Esophagus (tissue), 2 donors: ENCODE data around the gene USP11. TPM values are rescaled to one million over a fixed set of nuclear protein-coding genes. Genes with fewer than 3 reads are reported as not detected.

ENCODE experiments used
- H3K27ac ChIP-seq, 2 donors: one replicate each; pipeline ENCODE4 v1.5.1; 2013; ENCODE audit warnings: low read depth in 2 of 2, mild to moderate bottlenecking in 2 of 2, inconsistent platforms in 1 of 2, low read length in 1 of 2, moderate library complexity in 1 of 2
- H3K27me3 ChIP-seq, 2 donors: one replicate each; pipeline ENCODE4 v1.6.1; 2013; ENCODE audit warnings: low read length in 2 of 2, control low read depth in 1 of 2, mild to moderate bottlenecking in 1 of 2; ENCODE audit not compliant: insufficient read depth in 2 of 2, control insufficient read depth in 1 of 2
- H3K36me3 ChIP-seq, 2 donors: one replicate each; pipeline ENCODE4 v1.6.1; 2013; ENCODE audit warnings: low read length in 1 of 2; ENCODE audit not compliant: control insufficient read depth in 2 of 2, insufficient read depth in 2 of 2
- H3K4me1 ChIP-seq, 2 donors: one replicate each; pipeline ENCODE4 v1.6.1; 2013; ENCODE audit warnings: low read length in 1 of 2; ENCODE audit not compliant: control insufficient read depth in 2 of 2, insufficient read depth in 2 of 2
- H3K4me3 ChIP-seq, 2 donors: one replicate each; pipeline ENCODE4 v1.5.1; 2013; ENCODE audit warnings: low read length in 2 of 2, mild to moderate bottlenecking in 2 of 2, low read depth in 1 of 2, moderate library complexity in 1 of 2
- H3K9me3 ChIP-seq, 2 donors: one replicate each; pipeline ENCODE4 v1.6.1; 2013; ENCODE audit warnings: mild to moderate bottlenecking in 2 of 2, low read depth in 1 of 2, low read length in 1 of 2, moderate library complexity in 1 of 2; ENCODE audit not compliant: control insufficient read depth in 2 of 2, insufficient read depth in 1 of 2
- WGBS, 2 donors: extraction: QIAGEN DNeasy Blood & Tissue Kit; methylation state at CpG; one replicate each; pipeline ENCODE4 v1.1.7; 2013; 5-methylcytosine and 5-hydroxymethylcytosine counted together
- polyA plus RNA-seq, 2 donors: library from polyadenylated mRNA; stranded (reverse); fragments of 200-250 nt; gene quantifications; one replicate each; pipeline ENCODE4 v1.2.3, GENCODE V29; 2013
- donor health status: healthy with polysubstance abuse.
- donor health status: Bipolar disorder and iron deficiency.

Gene USP11
- polyA plus RNA-seq, 2 donors: 11.3 to 13.6 TPM

DNA sequence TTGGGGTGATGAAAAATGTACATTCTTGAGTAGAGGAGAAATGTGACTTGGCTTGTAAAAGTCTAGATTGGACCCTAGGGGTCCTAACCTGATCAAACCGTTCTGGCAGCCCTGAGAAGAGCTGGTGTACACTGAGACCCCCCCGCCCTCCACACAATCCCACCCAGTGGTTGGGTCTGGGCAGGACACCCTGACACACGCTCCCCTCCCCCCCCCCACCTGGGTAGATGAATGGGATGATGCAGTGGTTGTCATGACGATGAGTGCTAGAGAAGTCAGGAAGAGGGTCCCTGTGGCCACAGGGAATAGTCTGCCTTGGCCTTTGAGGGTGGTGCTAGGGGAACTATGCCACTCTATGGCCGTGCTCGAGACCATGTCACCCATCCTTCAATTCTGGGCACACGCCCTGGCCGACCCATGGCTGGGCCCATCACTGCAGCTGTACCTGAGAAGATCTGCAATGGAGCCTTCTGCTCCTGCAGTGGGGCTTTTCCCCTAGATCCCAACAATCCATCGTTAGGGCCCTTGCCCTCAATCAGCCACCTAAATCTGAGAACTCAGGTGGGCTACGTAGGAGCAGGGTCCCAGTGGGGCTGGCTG, 10.0 kb upstream of the USP11 start:
- peaks cover 4 to 36% of the 10 kb centered on the region in 2 donors for H3K36me3 ChIP-seq
- peaks cover 0 to 13% of the 10 kb centered on the region in 2 donors for H3K4me1 ChIP-seq
- no peak overlapping the region for H3K27ac ChIP-seq
- H3K4me3 ChIP-seq: no peak overlapping the region
- no peaks in the 10 kb centered on the region for H3K9me3 ChIP-seq
- H3K27me3 ChIP-seq: no peaks in the 10 kb centered on the region
- WGBS, 2 donors: 81 to 91% methylated on average over 9 to 10 of the region's 10 CpGs

GRCh38 chrX:47223476-47224250, 9.1 kb upstream of the USP11 start:
- WGBS, 2 donors: 92 to 96% methylated on average over 12 to 13 of the region's 13 CpGs
- H3K9me3 ChIP-seq: no peaks in the 10 kb centered on the region
- H3K4me3 ChIP-seq: no peak overlapping the region
- no peaks in the 10 kb centered on the region for H3K27me3 ChIP-seq
- no peak overlapping the region for H3K27ac ChIP-seq
- peaks cover 0 to 13% of the 10 kb centered on the region in 2 donors for H3K4me1 ChIP-seq
- H3K36me3 ChIP-seq: peaks cover 4 to 39% of the 10 kb centered on the region in 2 donors

- Histone ChIP-seq H3K27me3 (no peaks in the 10 kb centered on the region), H3K4me1 (peaks cover 0 to 13% of the 10 kb centered on the region in 2 donors), H3K27ac (no peak overlapping the region), H3K36me3 (peaks cover 4 to 42% of the 10 kb centered on the region in 2 donors), H3K4me3 (no peak overlapping the region), H3K9me3 (no peaks in the 10 kb centered on the region)
- 89 to 93% methylated on average over 17 of the region's 17 CpGs for WGBS, 2 donors
Observed at GRCh38 chrX:47224266-47224895, 8.4 kb upstream of the USP11 start.

DNA sequence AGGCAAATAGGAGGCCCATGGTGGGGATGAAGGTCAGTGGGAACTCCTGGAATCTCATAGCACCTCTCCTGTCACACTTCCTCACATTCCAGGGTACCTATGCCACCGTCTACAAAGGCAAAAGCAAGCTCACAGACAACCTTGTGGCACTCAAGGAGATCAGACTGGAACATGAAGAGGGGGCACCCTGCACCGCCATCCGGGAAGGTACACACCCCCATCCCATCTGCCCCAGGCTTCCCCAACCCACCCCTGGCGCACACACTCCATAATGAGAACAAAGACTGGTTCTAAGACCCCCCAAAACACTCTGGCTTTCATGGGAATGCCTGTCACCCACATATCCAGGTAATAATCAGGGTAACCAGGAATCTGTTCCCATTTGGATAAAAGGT, 7.9 kb upstream of the USP11 start:
- H3K27me3 ChIP-seq: no peaks in the 10 kb centered on the region
- H3K4me3 ChIP-seq: no peak overlapping the region
- WGBS, 2 donors: 90 to 91% methylated on average over 4 of the region's 4 CpGs
- no peak overlapping the region for H3K27ac ChIP-seq
- H3K4me1 ChIP-seq: peaks cover 0 to 7% of the 10 kb centered on the region in 2 donors
- H3K36me3 ChIP-seq: peaks cover 4 to 42% of the 10 kb centered on the region in 2 donors
- H3K9me3 ChIP-seq: no peaks in the 10 kb centered on the region

DNA sequence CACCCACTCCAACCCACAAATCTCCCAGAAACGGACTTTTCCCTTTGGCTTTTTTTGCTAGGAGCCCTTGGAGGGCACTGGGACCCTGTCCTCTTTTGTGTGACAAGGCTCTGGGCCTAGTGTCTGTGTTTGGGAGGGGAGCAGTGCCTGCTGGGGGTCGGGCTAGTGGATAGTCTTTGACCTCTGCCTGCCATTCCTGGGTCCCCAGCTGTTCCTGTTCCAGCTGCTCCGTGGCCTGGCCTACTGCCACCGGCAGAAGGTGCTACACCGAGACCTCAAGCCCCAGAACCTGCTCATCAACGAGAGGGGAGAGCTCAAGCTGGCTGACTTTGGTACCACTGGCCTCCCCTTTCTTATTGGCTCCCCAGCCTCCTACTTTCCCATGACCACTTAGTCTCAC, 6.7 kb upstream of the USP11 start:
- 84 to 89% methylated on average over 6 of the region's 6 CpGs for WGBS, 2 donors
- Histone ChIP-seq H3K4me3 (no peak overlapping the region), H3K36me3 (peaks cover 4 to 42% of the 10 kb centered on the region in 2 donors), H3K27ac (no peak overlapping the region), H3K9me3 (no peaks in the 10 kb centered on the region), H3K27me3 (no peaks in the 10 kb centered on the region), H3K4me1 (no peaks in the 10 kb centered on the region)

DNA sequence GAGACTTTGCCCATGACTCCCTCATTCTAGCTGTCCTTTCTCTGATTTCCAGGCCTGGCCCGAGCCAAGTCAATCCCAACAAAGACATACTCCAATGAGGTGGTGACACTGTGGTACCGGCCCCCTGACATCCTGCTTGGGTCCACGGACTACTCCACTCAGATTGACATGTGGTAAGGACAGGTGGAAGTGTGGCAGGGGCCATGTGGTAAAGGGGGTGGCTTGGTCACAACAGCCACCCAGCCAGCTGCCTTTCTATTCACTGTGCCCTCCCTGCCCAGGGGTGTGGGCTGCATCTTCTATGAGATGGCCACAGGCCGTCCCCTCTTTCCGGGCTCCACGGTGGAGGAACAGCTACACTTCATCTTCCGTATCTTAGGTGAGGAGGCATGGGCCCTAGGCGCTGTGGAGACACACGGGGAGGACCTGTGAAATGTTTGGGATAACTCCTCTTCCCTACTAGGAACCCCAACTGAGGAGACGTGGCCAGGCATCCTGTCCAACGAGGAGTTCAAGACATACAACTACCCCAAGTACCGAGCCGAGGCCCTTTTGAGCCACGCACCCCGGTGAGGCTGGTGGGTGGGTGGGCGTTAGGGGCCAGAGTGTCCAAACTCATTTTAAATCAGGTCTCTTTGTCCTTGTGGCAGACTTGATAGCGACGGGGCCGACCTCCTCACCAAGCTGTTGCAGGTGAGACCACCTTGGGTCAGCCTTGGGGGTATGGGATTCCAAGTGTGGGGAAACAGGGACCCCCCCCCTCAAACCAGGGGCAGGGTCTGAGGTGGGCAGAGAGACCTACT, 6.1 kb upstream of the USP11 start:
- 87 to 92% methylated on average over 19 of the region's 19 CpGs for WGBS, 2 donors
- H3K27me3 ChIP-seq: no peaks in the 10 kb centered on the region
- no peaks in the 10 kb centered on the region for H3K4me1 ChIP-seq
- no peak overlapping the region for H3K27ac ChIP-seq
- H3K36me3 ChIP-seq: peaks cover 4 to 42% of the 10 kb centered on the region in 2 donors
- H3K9me3 ChIP-seq: no peaks in the 10 kb centered on the region
- H3K4me3 ChIP-seq: no peak overlapping the region

- H3K4me1 ChIP-seq: no peaks in the 10 kb centered on the region
- no peak overlapping the region for H3K4me3 ChIP-seq
- H3K9me3 ChIP-seq: no peaks in the 10 kb centered on the region
- 90 to 92% methylated on average over 9 of the region's 9 CpGs for WGBS, 2 donors
- H3K27me3 ChIP-seq: no peaks in the 10 kb centered on the region
- H3K36me3 ChIP-seq: peaks cover 4 to 42% of the 10 kb centered on the region in 2 donors
- no peak overlapping the region for H3K27ac ChIP-seq
Observed at GRCh38 chrX:47227334-47227583, 5.5 kb upstream of the USP11 start.

- H3K36me3 ChIP-seq: peaks cover 4 to 34% of the 10 kb centered on the region in 2 donors
- no peaks in the 10 kb centered on the region for H3K27me3 ChIP-seq
- no peaks in the 10 kb centered on the region for H3K4me1 ChIP-seq
- H3K9me3 ChIP-seq: no peaks in the 10 kb centered on the region
- 91 to 94% methylated on average over 12 of the region's 12 CpGs for WGBS, 2 donors
- H3K4me3 ChIP-seq: no peak overlapping the region
- no peak overlapping the region for H3K27ac ChIP-seq
Observed at GRCh38 chrX:47228550-47229270, 4.1 kb upstream of the USP11 start.

GRCh38 chrX:47229427-47229826, 3.4 kb upstream of the USP11 start:
- H3K4me3 ChIP-seq: no peak overlapping the region
- WGBS, 2 donors: 90 to 94% methylated on average over 5 to 6 of the region's 6 CpGs
- no peaks in the 10 kb centered on the region for H3K9me3 ChIP-seq
- H3K27ac ChIP-seq: no peak overlapping the region
- H3K4me1 ChIP-seq: no peaks in the 10 kb centered on the region
- H3K27me3 ChIP-seq: no peaks in the 10 kb centered on the region
- peaks cover 0 to 28% of the 10 kb centered on the region in 2 donors for H3K36me3 ChIP-seq
